Mesenchymal stem cell (in vitro differentiated cells and primary cell): ENCODE measurements around the gene FOXP1.

ENCODE experiments used
- DNase-seq: peaks from one replicate; pipeline ENCODE4 v3.0.0-alpha.2; 2013
- H2AFZ ChIP-seq: one replicate; pipeline ENCODE4 v1.6.1; 2013; ENCODE audit warnings: low read depth, mild to moderate bottlenecking, control low read depth, inconsistent platforms, low read length, moderate library complexity
- H2AK5ac ChIP-seq: 2 replicates; pipeline ENCODE4 v1.6.1; 2013; ENCODE audit warnings: low read length, moderate library complexity, mild to moderate bottlenecking, inconsistent platforms; ENCODE audit not compliant: severe bottlenecking
- H2BK120ac ChIP-seq: one replicate; pipeline ENCODE4 v1.6.1; 2013; ENCODE audit warnings: low read depth, mild to moderate bottlenecking, inconsistent platforms, low read length, moderate library complexity
- H2BK12ac ChIP-seq, 2 experiments: one replicate each; pipeline ENCODE4 v1.6.1; 2013; ENCODE audit warnings: inconsistent platforms in 2 of 2, low read length in 2 of 2, mild to moderate bottlenecking in 2 of 2, moderate library complexity in 2 of 2, control low read depth in 1 of 2
- H2BK15ac ChIP-seq: one replicate; pipeline ENCODE4 v1.6.1; 2013; ENCODE audit warnings: mild to moderate bottlenecking, low read depth, inconsistent platforms; ENCODE audit not compliant: poor library complexity, severe bottlenecking
- H2BK5ac ChIP-seq: 2 replicates; pipeline ENCODE4 v1.6.1; 2013; ENCODE audit warnings: low read depth, mild to moderate bottlenecking, low read length, control low read depth, inconsistent platforms; ENCODE audit not compliant: poor library complexity, severe bottlenecking
- H3K14ac ChIP-seq, 2 experiments: one replicate each; pipeline ENCODE4 v1.6.1; 2013; ENCODE audit warnings: inconsistent platforms in 2 of 2, low read length in 2 of 2, control low read depth in 1 of 2, mild to moderate bottlenecking in 1 of 2, moderate library complexity in 1 of 2
- H3K18ac ChIP-seq, 2 experiments: one replicate each; pipeline ENCODE4 v1.6.1; 2013; ENCODE audit warnings: inconsistent platforms in 2 of 2, low read length in 2 of 2, control low read depth in 1 of 2, low read depth in 1 of 2, mild to moderate bottlenecking in 1 of 2
- H3K23ac ChIP-seq, 2 experiments: one replicate each; pipeline ENCODE4 v1.6.1; 2013; ENCODE audit warnings: inconsistent platforms in 2 of 2, low read length in 2 of 2, mild to moderate bottlenecking in 2 of 2, moderate library complexity in 2 of 2, control low read depth in 1 of 2
- H3K27ac ChIP-seq: 2 replicates; pipeline ENCODE4 v1.5.1; 2013; ENCODE audit warnings: mild to moderate bottlenecking, moderate library complexity, low read length, control low read depth, inconsistent platforms; ENCODE audit not compliant: poor library complexity, severe bottlenecking
- H3K27me3 ChIP-seq, 2 experiments: 2 replicates each; pipeline versions ENCODE4 v1.6.1 to v1.7.0; 2013; ENCODE audit warnings: low read length in 2 of 2, mild to moderate bottlenecking in 2 of 2, moderate library complexity in 2 of 2, control low read depth in 1 of 2, inconsistent platforms in 1 of 2; ENCODE audit not compliant: control insufficient read depth in 1 of 2, insufficient read depth in 1 of 2
- H3K36me3 ChIP-seq, 2 experiments: 2 replicates each; pipeline versions ENCODE4 v1.6.1 to v1.7.0; 2013; ENCODE audit warnings: low read length in 2 of 2, control low read depth in 1 of 2, inconsistent platforms in 1 of 2, low read depth in 1 of 2, mild to moderate bottlenecking in 1 of 2; ENCODE audit not compliant: insufficient read depth in 2 of 2, control insufficient read depth in 1 of 2
- H3K4ac ChIP-seq, 2 experiments: one replicate each; pipeline ENCODE4 v1.6.1; 2013; ENCODE audit warnings: inconsistent platforms in 2 of 2, low read length in 2 of 2, mild to moderate bottlenecking in 2 of 2, moderate library complexity in 2 of 2, control low read depth in 1 of 2, low read depth in 1 of 2
- H3K4me1 ChIP-seq: 2 replicates; pipeline ENCODE4 v1.6.1; 2013; ENCODE audit warnings: low read depth, low read length, control low read depth; ENCODE audit not compliant: control insufficient read depth, insufficient read depth
- H3K4me2 ChIP-seq: 2 replicates; pipeline ENCODE4 v1.6.1; 2013; ENCODE audit warnings: low read length, mild to moderate bottlenecking, inconsistent platforms; ENCODE audit not compliant: poor library complexity, severe bottlenecking
- H3K4me3 ChIP-seq, 2 experiments: 2 replicates each; pipeline versions ENCODE4 v1.5.1 to v1.7.0; 2013; ENCODE audit warnings: low read length in 2 of 2, mild to moderate bottlenecking in 2 of 2, control low read depth in 1 of 2, low read depth in 1 of 2; ENCODE audit not compliant: insufficient read depth in 1 of 2
- H3K79me1 ChIP-seq: replicated peaks from 2 replicates; pipeline ENCODE4 v1.6.1; 2013; ENCODE audit warnings: mild to moderate bottlenecking, control low read depth, low read length, inconsistent platforms; ENCODE audit not compliant: poor library complexity, severe bottlenecking
- H3K9ac ChIP-seq: 2 replicates; pipeline ENCODE4 v1.7.0; 2013; ENCODE audit warnings: mild to moderate bottlenecking, low read length, moderate library complexity
- H3K9me3 ChIP-seq: 2 replicates; pipeline ENCODE4 v1.7.0; 2013; ENCODE audit warnings: mild to moderate bottlenecking, low read length; ENCODE audit not compliant: control insufficient read depth
- H4K8ac ChIP-seq: one replicate; pipeline ENCODE4 v1.6.1; 2013; ENCODE audit warnings: inconsistent platforms, mild to moderate bottlenecking, low read length, moderate library complexity
- H4K91ac ChIP-seq: one replicate; pipeline ENCODE4 v1.6.1; 2013; ENCODE audit warnings: mild to moderate bottlenecking, low read length, inconsistent platforms
- WGBS: methylation state at CpG from one replicate; pipeline ENCODE4 v1.1.7; 2013; ENCODE audit warnings: mixed read lengths; 5-methylcytosine and 5-hydroxymethylcytosine counted together

Gene FOXP1

GRCh38 chr3:71428841-71429596 lies 154.5 kb downstream of the FOXP1 start:
- Histone ChIP-seq H3K4me3 (peak overlapping the region in 1 of 2 experiments; percentile 22), H3K27me3 (no peaks in the 10 kb centered on the region), H3K23ac (no peak overlapping the region), H3K27ac (no peak overlapping the region), H2BK5ac (no peak overlapping the region), H3K4me2 (no peak overlapping the region), H3K18ac (no peak overlapping the region), H3K79me1 (peaks cover 41% of the 10 kb centered on the region), H3K36me3 (peaks cover 0 to 19% of the 10 kb centered on the region in 2 experiments), H3K14ac (no peak overlapping the region), H3K4ac (no peak overlapping the region), H3K4me1 (peaks cover 28% of the 10 kb centered on the region), H4K8ac (no peak overlapping the region), H2BK15ac (no peak overlapping the region), H3K9ac (peak overlapping the region; percentile 28), H2BK120ac (no peak overlapping the region), H3K9me3 (no peaks in the 10 kb centered on the region), H2AFZ (no peak overlapping the region), H4K91ac (no peak overlapping the region), H2BK12ac (no peak overlapping the region), H2AK5ac (no peak overlapping the region)
- WGBS = 82% methylated on average over 17 of the region's 17 CpGs
- DNase-seq = no peak

- Histone ChIP-seq H3K27ac (peak overlapping the region; percentile 45), H3K79me1 (peaks cover 40% of the 10 kb centered on the region), H2BK12ac (no peak overlapping the region), H3K27me3 (no peaks in the 10 kb centered on the region), H3K4me3 (no peak overlapping the region), H2AFZ (no peak overlapping the region), H4K8ac (no peak overlapping the region), H2BK15ac (no peak overlapping the region), H3K36me3 (peaks cover 0 to 10% of the 10 kb centered on the region in 2 experiments), H3K4me1 (peaks cover 22% of the 10 kb centered on the region), H2BK5ac (no peak overlapping the region), H2AK5ac (no peak overlapping the region), H3K4ac (no peak overlapping the region), H3K23ac (no peak overlapping the region), H2BK120ac (no peak overlapping the region), H3K14ac (no peak overlapping the region), H3K4me2 (no peak overlapping the region), H4K91ac (no peak overlapping the region), H3K9ac (no peak overlapping the region), H3K18ac (no peak overlapping the region), H3K9me3 (no peaks in the 10 kb centered on the region)
- WGBS = 44% methylated on average over 1 of the region's 2 CpGs
- DNase-seq = no peak
Observed at GRCh38 chr3:71425491-71426071, 157.9 kb downstream of the FOXP1 start.

- no peak overlapping the region for H2BK15ac ChIP-seq
- H3K27me3 ChIP-seq = no peaks in the 10 kb centered on the region
- 86% methylated on average over 11 of the region's 12 CpGs for WGBS
- H3K18ac ChIP-seq = no peak overlapping the region
- no peak overlapping the region for H3K4me2 ChIP-seq
- H3K9me3 ChIP-seq = no peaks in the 10 kb centered on the region
- no peak overlapping the region for H3K14ac ChIP-seq
- H3K27ac ChIP-seq = no peak overlapping the region
- no peak overlapping the region for H3K4me3 ChIP-seq
- H4K8ac ChIP-seq = no peak overlapping the region
- no peak overlapping the region for H2BK12ac ChIP-seq
- no peak overlapping the region for H3K23ac ChIP-seq
- peaks cover 32% of the 10 kb centered on the region for H3K79me1 ChIP-seq
- no peak overlapping the region for H4K91ac ChIP-seq
- peaks cover 14% of the 10 kb centered on the region for H3K4me1 ChIP-seq
- H3K4ac ChIP-seq = no peak overlapping the region
- H2AK5ac ChIP-seq = peak overlapping the region; percentile 35
- DNase-seq = no peak
- H3K36me3 ChIP-seq = peaks cover 0 to 10% of the 10 kb centered on the region in 2 experiments
- no peak overlapping the region for H3K9ac ChIP-seq
- H2BK5ac ChIP-seq = no peak overlapping the region
- no peak overlapping the region for H2AFZ ChIP-seq
- no peak overlapping the region for H2BK120ac ChIP-seq
Observed at GRCh38 chr3:71423151-71423906, 160.2 kb downstream of the FOXP1 start.
